Left cardiac atrium (tissue), 4 donors: ENCODE data around the gene NR1H2. TPM values are rescaled to one million over a fixed set of nuclear protein-coding genes. Genes with fewer than 3 reads are reported as not detected.

Source experiments
- ATAC-seq, 2 donors: fragments of 200-7000 bp; cut with Tn5 transposase; one replicate each; pipeline ENCODE4 v1.9.1; 2020; ENCODE audit warnings: mild to moderate bottlenecking in 2 of 2, moderate library complexity in 2 of 2
- DNase-seq: peaks from one replicate; pipeline ENCODE4 v3.0.0-alpha.2; 2020
- intact Hi-C, 2 donors: fragments of 100-400 bp; cut with DNase I; formaldehyde crosslinking; loops; one replicate each; pipeline versions ENCODE4 v1.14.1 to v1.15.1; 2022 to 2023
- total RNA-seq, 2 donors: library from RNA; stranded (reverse); fragmentation: NEBNext Ultra II Directional; extraction: Animal tissue kit (Norgen Biotek cat#: 25700); gene quantifications; one replicate each; pipeline ENCODE4 v1.2.1, GENCODE V29; 2021
- donor health status: DM: no; HTN: yes; CAD: no.
- donor health status: DM: no; HTN: yes; CAD: no; lungs with severe emphysema.
- donor health status: DM: yes; HTN: yes; CAD: no.
- donor health status: Dilated cardiomyopathy.

NR1H2 gene
- total RNA-seq, 2 donors from 2014 or later, result 59.3 to 70.0 TPM

GRCh38 chr19:50416034-50416977 lies 40.0 kb downstream of the NR1H2 start:
- DNase-seq, result no peak
- intact Hi-C loops, result no loop called here
- ATAC-seq, result no peak

GRCh38 chr19:50417111-50418081 lies 41.1 kb downstream of the NR1H2 start:
- DNase-seq (no peak), ATAC-seq (no peak)
- intact Hi-C loops, result no loop called here

- DNase-seq (no peak), ATAC-seq (no peak)
- intact Hi-C loops, result no loop called here
Observed at GRCh38 chr19:50418176-50419021, 42.1 kb downstream of the NR1H2 start, which contains the start of gene SPIB. TSS of gene SPIB (plus strand) at chr19:50418938. CDS start at chr19:50418963, 25 bp downstream.

GRCh38 chr19:50419022-50419579 lies 42.8 kb downstream of the NR1H2 start:
- DNase-seq, result no peak
- intact Hi-C loops, result no loop called here
- ATAC-seq, result no peak

- ATAC-seq (no peak), DNase-seq (no peak)
- intact Hi-C loops, result no loop called here
Observed at GRCh38 chr19:50419580-50420035, 43.4 kb downstream of the NR1H2 start.

- DNase-seq (no peak), ATAC-seq (no peak)
- intact Hi-C loops, result no loop called here
Observed at GRCh38 chr19:50420127-50420526, 43.9 kb downstream of the NR1H2 start.

GRCh38 chr19:50420808-50421207 lies 44.6 kb downstream of the NR1H2 start:
- no peak for DNase-seq
- no peak for ATAC-seq
- intact Hi-C loops, result no loop called here

GRCh38 chr19:50422397-50423278 lies 46.4 kb downstream of the NR1H2 start:
- intact Hi-C loops, result no loop called here
- ATAC-seq, result no peak
- DNase-seq, result no peak

- ATAC-seq (no peak), DNase-seq (no peak)
- intact Hi-C loops, result no loop called here
Observed at GRCh38 chr19:50423279-50424113, 47.2 kb downstream of the NR1H2 start.

- ATAC-seq (no peak), DNase-seq (no peak)
- intact Hi-C loops, result no loop called here
Observed at GRCh38 chr19:50425581-50425980, 49.3 kb downstream of the NR1H2 start.

- ATAC-seq (no peak), DNase-seq (no peak)
- intact Hi-C loops, result no loop called here
Observed at GRCh38 chr19:50427318-50427925, 51.2 kb downstream of the NR1H2 start.

- peak; percentile 89 for DNase-seq
- intact Hi-C loops, result no loop called here
- peak; percentile 70 to 72 for ATAC-seq
Observed at GRCh38 chr19:50427997-50428425, 51.8 kb downstream of the NR1H2 start.

GRCh38 chr19:50428772-50429463 lies 52.7 kb downstream of the NR1H2 start:
- intact Hi-C loops, result no loop called here
- DNase-seq, result no peak
- no peak for ATAC-seq

- DNase-seq (no peak), ATAC-seq (no peak)
- intact Hi-C loops, result no loop called here
Observed at GRCh38 chr19:50430888-50431342, 54.7 kb downstream of the NR1H2 start.
